A673 (cell line): ENCODE measurements around the gene CAVIN4. TPM values are rescaled to one million over a fixed set of nuclear protein-coding genes. Genes with fewer than 3 reads are reported as not detected.

Experiments used
- BruUV-seq: library from RNA; stranded (reverse); fragments of 400-500 nt; replicated peaks from 2 replicates; lab custom pipeline; 2021; lab: Mats Ljungman, UMichigan
- CTCF ChIA-PET: fragments of 300-600 bp; sonication (Branson Sonifier 250); formaldehyde crosslinking; loops from one replicate; lab custom pipeline; 2022; ENCODE audit warnings: antibody characterized with exemption; lab: Charles Lee
- POLR2A ChIA-PET: fragments of 300-600 bp; sonication (Branson Sonifier 250); formaldehyde crosslinking; loops from one replicate; lab custom pipeline; 2022; ENCODE audit warnings: antibody characterized with exemption; ENCODE audit not compliant: low non-redundant PET; lab: Charles Lee
- DNase-seq: peaks from one replicate; pipeline ENCODE4 v3.0.0-alpha.2; 2015; ENCODE audit warnings: low spot score
- H3K27ac ChIP-seq: fragments of 200-600 bp; sonication (generic); 2 replicates; pipeline ENCODE4 v1.5.1; 2016; ENCODE audit warnings: mixed run types, low read depth, mild to moderate bottlenecking, mixed read lengths, antibody characterized with exemption, low read length; ENCODE audit not compliant: poor library complexity, severe bottlenecking
- H3K27me3 ChIP-seq: fragments of 200-600 bp; sonication (generic); replicated peaks from 2 replicates; pipeline ENCODE4 v1.6.1; 2017; ENCODE audit warnings: mixed run types, low read depth, mild to moderate bottlenecking, mixed read lengths, antibody characterized with exemption, low read length; ENCODE audit not compliant: insufficient read depth, poor library complexity
- H3K36me3 ChIP-seq: fragments of 200-600 bp; sonication (generic); 2 replicates; pipeline ENCODE4 v1.6.1; 2016; ENCODE audit warnings: mixed run types, mild to moderate bottlenecking, mixed read lengths, antibody characterized with exemption, low read length; ENCODE audit not compliant: insufficient read depth, poor library complexity, severe bottlenecking
- H3K4me1 ChIP-seq: fragments of 200-600 bp; sonication (generic); 2 replicates; pipeline ENCODE4 v1.6.1; 2017; ENCODE audit warnings: mixed run types, mild to moderate bottlenecking, mixed read lengths, antibody characterized with exemption, low read length; ENCODE audit not compliant: insufficient read depth, poor library complexity, severe bottlenecking
- H3K4me3 ChIP-seq: fragments of 200-600 bp; sonication (generic); 2 replicates; pipeline ENCODE4 v1.5.1; 2016; ENCODE audit warnings: low read depth, mixed run types, mild to moderate bottlenecking, mixed read lengths, low read length; ENCODE audit not compliant: poor library complexity, severe bottlenecking
- H3K9me3 ChIP-seq: fragments of 200-600 bp; sonication (generic); 2 replicates; pipeline ENCODE4 v1.6.1; 2016; ENCODE audit warnings: mixed run types, low read depth, mild to moderate bottlenecking, mixed read lengths, antibody characterized with exemption, low read length; ENCODE audit not compliant: poor library complexity, severe bottlenecking
- EZH2 ChIP-seq: fragments of 200-600 bp; sonication (generic); IDR thresholded peaks from 2 replicates; pipeline ENCODE4 v1.6.1; 2017; ENCODE audit warnings: borderline replicate concordance, low read depth, mild to moderate bottlenecking, mixed read lengths, antibody characterized with exemption, low read length; ENCODE audit not compliant: poor library complexity, severe bottlenecking
- intact Hi-C: fragments of 100-400 bp; cut with micrococcal nuclease; formaldehyde crosslinking; loops from one replicate; pipeline ENCODE4 v1.10.0; 2022; ENCODE audit not compliant: unreplicated experiment
- total RNA-seq: library from RNA; stranded (reverse); gene quantifications from 2 replicates; pipeline ENCODE4 v1.2.3, GENCODE V29; 2021
- TF ChIP-seq, protein P1 (sequence below): fragments of 300-800, 200-600 bp; sonication (generic); conservative IDR thresholded peaks from 2 replicates; pipeline ENCODE4 v1.5.1; 2017; ENCODE audit warnings: low read depth, mild to moderate bottlenecking, antibody characterized with exemption, low read length, moderate library complexity, mixed read lengths

The CAVIN4 gene
- total RNA-seq, 1 experiment from 2014 or later = 5.0 TPM

DNA sequence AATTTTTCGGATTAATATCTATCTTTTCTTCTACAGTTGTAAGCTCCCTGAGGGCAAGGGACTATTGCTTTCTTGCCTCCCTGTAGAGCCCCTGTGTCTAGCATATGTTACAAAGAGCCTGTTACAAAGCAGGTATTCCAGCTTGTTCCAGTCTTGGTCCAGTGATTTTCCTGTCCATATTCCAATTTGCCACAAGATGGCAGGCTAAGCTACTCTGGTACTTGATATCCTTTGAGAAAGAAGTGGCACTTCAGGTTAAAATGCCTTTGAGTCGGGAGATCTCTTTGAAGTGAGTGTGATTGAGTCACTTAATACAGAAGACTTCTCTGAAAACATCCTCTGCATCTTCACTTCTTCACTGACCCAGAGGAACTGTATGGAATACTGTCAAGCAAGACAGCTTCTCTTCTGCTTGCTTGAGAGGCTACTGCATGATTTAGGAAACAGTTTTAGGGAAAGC, 24.5 kb downstream of the CAVIN4 start:
- POLR2A ChIA-PET = no interaction called here
- no TSS peak for BruUV-seq
- no peak overlapping the region for H3K4me3 ChIP-seq

DNA sequence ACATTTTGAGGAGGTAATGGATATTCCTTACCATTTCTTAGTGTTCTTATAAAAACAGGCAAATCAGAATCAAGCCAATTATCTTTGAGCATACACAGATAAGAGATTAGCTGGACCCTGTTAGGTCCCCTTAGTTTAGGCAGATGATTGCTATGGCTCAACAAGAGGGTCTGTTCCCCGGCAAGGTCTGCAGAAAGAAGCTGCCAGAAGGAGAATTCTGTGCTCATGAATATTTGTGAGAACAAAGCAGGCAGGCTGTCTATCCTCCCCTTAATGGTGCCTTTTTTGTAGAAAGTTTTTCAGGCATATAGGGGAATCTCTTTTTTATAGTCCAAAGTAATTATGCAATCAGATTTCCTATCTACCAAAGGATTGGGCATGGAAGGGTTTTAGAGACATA, 27.5 kb downstream of the CAVIN4 start:
- no TSS peak for BruUV-seq
- Histone ChIP-seq H3K36me3 (no peaks in the 10 kb centered on the region), H3K27ac (no peak overlapping the region), H3K27me3 (peaks cover 7% of the 10 kb centered on the region), H3K4me3 (no peak overlapping the region), H3K9me3 (no peaks in the 10 kb centered on the region), H3K4me1 (no peaks in the 10 kb centered on the region)
- CTCF ChIA-PET = interaction anchor here (0.6 kb wide), 1 partner anchor 32 kb away, joined by 6 read pairs; no protein-coding TSS in a partner anchor
- no peak for TF ChIP-seq EZH2
- TF ChIP-seq, protein P1, sequence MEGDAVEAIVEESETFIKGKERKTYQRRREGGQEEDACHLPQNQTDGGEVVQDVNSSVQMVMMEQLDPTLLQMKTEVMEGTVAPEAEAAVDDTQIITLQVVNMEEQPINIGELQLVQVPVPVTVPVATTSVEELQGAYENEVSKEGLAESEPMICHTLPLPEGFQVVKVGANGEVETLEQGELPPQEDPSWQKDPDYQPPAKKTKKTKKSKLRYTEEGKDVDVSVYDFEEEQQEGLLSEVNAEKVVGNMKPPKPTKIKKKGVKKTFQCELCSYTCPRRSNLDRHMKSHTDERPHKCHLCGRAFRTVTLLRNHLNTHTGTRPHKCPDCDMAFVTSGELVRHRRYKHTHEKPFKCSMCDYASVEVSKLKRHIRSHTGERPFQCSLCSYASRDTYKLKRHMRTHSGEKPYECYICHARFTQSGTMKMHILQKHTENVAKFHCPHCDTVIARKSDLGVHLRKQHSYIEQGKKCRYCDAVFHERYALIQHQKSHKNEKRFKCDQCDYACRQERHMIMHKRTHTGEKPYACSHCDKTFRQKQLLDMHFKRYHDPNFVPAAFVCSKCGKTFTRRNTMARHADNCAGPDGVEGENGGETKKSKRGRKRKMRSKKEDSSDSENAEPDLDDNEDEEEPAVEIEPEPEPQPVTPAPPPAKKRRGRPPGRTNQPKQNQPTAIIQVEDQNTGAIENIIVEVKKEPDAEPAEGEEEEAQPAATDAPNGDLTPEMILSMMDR = no peak
- POLR2A ChIA-PET = no interaction called here
- intact Hi-C loops = no loop called here
- no peak for DNase-seq

More for the DNA sequence above, 24.5 kb downstream of the CAVIN4 start:
- H3K4me1 ChIP-seq = no peaks in the 10 kb centered on the region
- TF ChIP-seq, protein P1 = peak; percentile 78
- TF ChIP-seq EZH2 = no peak
- H3K36me3 ChIP-seq = no peaks in the 10 kb centered on the region
- no peaks in the 10 kb centered on the region for H3K27me3 ChIP-seq
- H3K9me3 ChIP-seq = no peaks in the 10 kb centered on the region
- CTCF ChIA-PET = interaction anchor here (0.8 to 3.2 kb wide), 4 partner anchors 112 to 1417 kb away, joined by 3 to 37 read pairs (median 8); no protein-coding TSS in a partner anchor
- intact Hi-C loops = loop anchor here (1.0 to 5.0 kb wide), 2 partner anchors 709 to 785 kb away; partner anchors contain the start of gene BAAT
- DNase-seq = peak; percentile 72
- H3K27ac ChIP-seq = no peak overlapping the region

DNA sequence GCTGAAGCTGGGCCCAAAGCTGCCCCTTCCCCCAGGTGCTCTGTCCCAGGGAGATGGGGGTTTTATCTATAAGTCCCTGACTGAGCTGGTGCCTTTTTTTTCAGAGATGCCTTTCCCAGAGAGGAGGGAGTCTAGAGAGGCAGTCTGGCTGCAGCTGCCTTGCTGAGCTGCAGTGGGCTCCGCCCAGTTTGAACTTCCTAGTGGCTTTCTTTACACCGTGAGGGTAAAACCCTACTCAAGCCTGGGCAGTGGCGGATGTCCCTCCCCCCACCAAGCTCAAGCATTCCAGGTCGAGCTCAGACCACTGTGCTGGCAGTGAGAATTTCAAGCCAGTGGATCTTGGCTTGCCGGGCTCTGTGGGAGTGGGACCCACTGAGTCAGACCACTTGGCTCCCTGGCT, 41.3 kb downstream of the CAVIN4 start:
- Histone ChIP-seq H3K4me1 (no peaks in the 10 kb centered on the region), H3K36me3 (no peaks in the 10 kb centered on the region), H3K9me3 (no peaks in the 10 kb centered on the region), H3K27ac (no peak overlapping the region), H3K27me3 (no peaks in the 10 kb centered on the region), H3K4me3 (no peak overlapping the region)
- no peak for TF ChIP-seq EZH2
- TF ChIP-seq, protein P1 = no peak
- no peak for DNase-seq
- POLR2A ChIA-PET = no interaction called here
- no TSS peak for BruUV-seq
- CTCF ChIA-PET = no interaction called here
- intact Hi-C loops = no loop called here
